Measurements from ENCODE around the gene FKRP.

DNA sequence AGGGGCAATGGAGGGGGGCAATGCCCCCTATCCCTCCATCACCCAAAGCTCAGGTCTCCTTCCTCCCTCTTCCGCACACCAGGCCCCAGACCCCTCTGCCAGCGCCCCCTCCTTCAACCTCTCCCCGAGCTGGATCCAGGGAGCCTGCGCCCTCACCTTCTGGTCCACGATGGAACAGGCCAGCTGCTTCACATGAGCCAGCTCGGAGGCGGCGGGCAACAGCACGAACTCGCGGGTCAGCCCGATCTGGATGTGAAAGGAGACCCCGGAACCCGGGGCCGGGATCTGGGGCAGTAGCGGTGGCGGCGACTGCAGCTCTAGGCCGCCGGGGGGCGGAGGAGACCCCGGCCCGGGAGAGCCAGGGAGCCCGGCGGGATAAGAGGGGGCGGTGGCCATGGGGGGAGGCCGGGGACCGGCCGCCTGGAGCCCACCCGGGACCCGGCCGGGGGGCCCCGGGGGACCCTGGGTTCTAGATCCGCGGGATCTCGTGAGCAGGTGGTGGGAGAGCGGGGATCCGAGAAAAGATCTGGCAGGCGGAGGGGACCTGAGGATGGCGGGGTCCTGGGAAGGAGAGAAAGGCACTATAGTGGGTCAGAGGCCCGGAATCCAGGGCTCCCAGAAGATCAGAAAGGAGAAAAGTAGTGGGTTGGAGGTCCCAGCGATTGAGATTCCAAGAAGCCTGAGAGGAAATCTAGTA, 29.7 kb upstream of the FKRP start:
- TF ChIP-seq CTCF (IDR thresholded peaks at IDR 0.05) (no peak), JUN (CRISPR knock-in tag; IDR thresholded peaks at IDR 0.05) (no peak), CREB1 (CRISPR knock-in tag; IDR thresholded peaks at IDR 0.05) (no peak), GABPB1 (CRISPR knock-in tag; IDR thresholded peaks at IDR 0.05) (no peak), FOXK1 (CRISPR knock-in tag; IDR thresholded peaks at IDR 0.05) (no peak), ELF4 (CRISPR knock-in tag; IDR thresholded peaks at IDR 0.05; ENCODE audit: low read depth) (no peak), IRF2 (CRISPR knock-in tag; IDR thresholded peaks at IDR 0.05; ENCODE audit: borderline replicate concordance, low read depth) (no peak), ZNF138 (CRISPR knock-in tag; conservative IDR thresholded peaks at IDR 0.05) (no peak), NR1H2 (CRISPR knock-in tag; IDR thresholded peaks at IDR 0.05) (no peak)
- TF ChIP-seq, protein P1, sequence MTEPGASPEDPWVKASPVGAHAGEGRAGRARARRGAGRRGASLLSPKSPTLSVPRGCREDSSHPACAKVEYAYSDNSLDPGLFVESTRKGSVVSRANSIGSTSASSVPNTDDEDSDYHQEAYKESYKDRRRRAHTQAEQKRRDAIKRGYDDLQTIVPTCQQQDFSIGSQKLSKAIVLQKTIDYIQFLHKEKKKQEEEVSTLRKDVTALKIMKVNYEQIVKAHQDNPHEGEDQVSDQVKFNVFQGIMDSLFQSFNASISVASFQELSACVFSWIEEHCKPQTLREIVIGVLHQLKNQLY (CRISPR knock-in tag; IDR thresholded peaks at IDR 0.05), result no peak
- TF ChIP-seq, protein P2, sequence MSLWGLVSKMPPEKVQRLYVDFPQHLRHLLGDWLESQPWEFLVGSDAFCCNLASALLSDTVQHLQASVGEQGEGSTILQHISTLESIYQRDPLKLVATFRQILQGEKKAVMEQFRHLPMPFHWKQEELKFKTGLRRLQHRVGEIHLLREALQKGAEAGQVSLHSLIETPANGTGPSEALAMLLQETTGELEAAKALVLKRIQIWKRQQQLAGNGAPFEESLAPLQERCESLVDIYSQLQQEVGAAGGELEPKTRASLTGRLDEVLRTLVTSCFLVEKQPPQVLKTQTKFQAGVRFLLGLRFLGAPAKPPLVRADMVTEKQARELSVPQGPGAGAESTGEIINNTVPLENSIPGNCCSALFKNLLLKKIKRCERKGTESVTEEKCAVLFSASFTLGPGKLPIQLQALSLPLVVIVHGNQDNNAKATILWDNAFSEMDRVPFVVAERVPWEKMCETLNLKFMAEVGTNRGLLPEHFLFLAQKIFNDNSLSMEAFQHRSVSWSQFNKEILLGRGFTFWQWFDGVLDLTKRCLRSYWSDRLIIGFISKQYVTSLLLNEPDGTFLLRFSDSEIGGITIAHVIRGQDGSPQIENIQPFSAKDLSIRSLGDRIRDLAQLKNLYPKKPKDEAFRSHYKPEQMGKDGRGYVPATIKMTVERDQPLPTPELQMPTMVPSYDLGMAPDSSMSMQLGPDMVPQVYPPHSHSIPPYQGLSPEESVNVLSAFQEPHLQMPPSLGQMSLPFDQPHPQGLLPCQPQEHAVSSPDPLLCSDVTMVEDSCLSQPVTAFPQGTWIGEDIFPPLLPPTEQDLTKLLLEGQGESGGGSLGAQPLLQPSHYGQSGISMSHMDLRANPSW (CRISPR knock-in tag; conservative IDR thresholded peaks at IDR 0.05; ENCODE audit: low read depth), result no peak
- TF ChIP-seq, protein P3, sequence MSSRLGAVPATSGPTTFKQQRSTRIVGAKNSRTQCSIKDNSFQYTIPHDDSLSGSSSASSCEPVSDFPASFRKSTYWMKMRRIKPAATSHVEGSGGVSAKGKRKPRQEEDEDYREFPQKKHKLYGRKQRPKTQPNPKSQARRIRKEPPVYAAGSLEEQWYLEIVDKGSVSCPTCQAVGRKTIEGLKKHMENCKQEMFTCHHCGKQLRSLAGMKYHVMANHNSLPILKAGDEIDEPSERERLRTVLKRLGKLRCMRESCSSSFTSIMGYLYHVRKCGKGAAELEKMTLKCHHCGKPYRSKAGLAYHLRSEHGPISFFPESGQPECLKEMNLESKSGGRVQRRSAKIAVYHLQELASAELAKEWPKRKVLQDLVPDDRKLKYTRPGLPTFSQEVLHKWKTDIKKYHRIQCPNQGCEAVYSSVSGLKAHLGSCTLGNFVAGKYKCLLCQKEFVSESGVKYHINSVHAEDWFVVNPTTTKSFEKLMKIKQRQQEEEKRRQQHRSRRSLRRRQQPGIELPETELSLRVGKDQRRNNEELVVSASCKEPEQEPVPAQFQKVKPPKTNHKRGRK (CRISPR knock-in tag; IDR thresholded peaks at IDR 0.05; ENCODE audit: borderline replicate concordance), result no peak
- TF ChIP-seq, protein P4, sequence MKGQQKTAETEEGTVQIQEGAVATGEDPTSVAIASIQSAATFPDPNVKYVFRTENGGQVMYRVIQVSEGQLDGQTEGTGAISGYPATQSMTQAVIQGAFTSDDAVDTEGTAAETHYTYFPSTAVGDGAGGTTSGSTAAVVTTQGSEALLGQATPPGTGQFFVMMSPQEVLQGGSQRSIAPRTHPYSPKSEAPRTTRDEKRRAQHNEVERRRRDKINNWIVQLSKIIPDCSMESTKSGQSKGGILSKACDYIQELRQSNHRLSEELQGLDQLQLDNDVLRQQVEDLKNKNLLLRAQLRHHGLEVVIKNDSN (CRISPR knock-in tag; IDR thresholded peaks at IDR 0.05), result no peak
